ENCODE measurements around the gene PCDHGA5.

GRCh38 chr5:141338538-141339306, 25.2 kb upstream of the PCDHGA5 start, which contains the start of gene PCDHGA2:
- TF ChIP-seq TARDBP (IDR thresholded peaks at IDR 0.05) = no peak
- no peak for TF ChIP-seq FOXK2 (IDR thresholded peaks at IDR 0.05)
- no peak for TF ChIP-seq ARNT (IDR thresholded peaks at IDR 0.05)
- TF ChIP-seq HDGF (IDR thresholded peaks at IDR 0.05; ENCODE audit: borderline replicate concordance) = no peak
- TF ChIP-seq BHLHE40 (IDR thresholded peaks at IDR 0.05; ENCODE audit: borderline replicate concordance) = no peak

All from HEK293T (cell line).